Effector memory CD4-positive, alpha-beta T cell (primary cell): Measurements from ENCODE around the gene PEAK3.

Experiments used
- DNase-seq, 3 donors: peaks; one replicate each; pipeline ENCODE4 v3.0.0-alpha.2; 2020
- H3K27ac ChIP-seq: 2 replicates; pipeline ENCODE4 v1.7.0; 2013; ENCODE audit warnings: mild to moderate bottlenecking, low read length, moderate library complexity; ENCODE audit not compliant: insufficient read depth, poor library complexity, severe bottlenecking
- H3K27me3 ChIP-seq: replicated peaks from 2 replicates; pipeline ENCODE4 v1.7.0; 2013; ENCODE audit warnings: mild to moderate bottlenecking, low read length; ENCODE audit not compliant: insufficient read depth, control insufficient read depth, poor library complexity, severe bottlenecking
- H3K36me3 ChIP-seq: 2 replicates; pipeline ENCODE4 v1.7.0; 2013; ENCODE audit warnings: mild to moderate bottlenecking, low read length, moderate library complexity; ENCODE audit not compliant: control insufficient read depth, insufficient read depth
- H3K4me1 ChIP-seq: 2 replicates; pipeline ENCODE4 v1.7.0; 2013; ENCODE audit warnings: low read length, mild to moderate bottlenecking; ENCODE audit not compliant: control insufficient read depth, insufficient read depth, poor library complexity, severe bottlenecking
- H3K4me3 ChIP-seq: 2 replicates; pipeline ENCODE4 v1.7.0; 2013; ENCODE audit warnings: low read length, low read depth, mild to moderate bottlenecking; ENCODE audit not compliant: insufficient read depth, poor library complexity, severe bottlenecking
- H3K9me3 ChIP-seq: 2 replicates; pipeline ENCODE4 v1.7.0; 2013; ENCODE audit warnings: mild to moderate bottlenecking, low read length, moderate library complexity; ENCODE audit not compliant: control insufficient read depth

Gene PEAK3

DNA sequence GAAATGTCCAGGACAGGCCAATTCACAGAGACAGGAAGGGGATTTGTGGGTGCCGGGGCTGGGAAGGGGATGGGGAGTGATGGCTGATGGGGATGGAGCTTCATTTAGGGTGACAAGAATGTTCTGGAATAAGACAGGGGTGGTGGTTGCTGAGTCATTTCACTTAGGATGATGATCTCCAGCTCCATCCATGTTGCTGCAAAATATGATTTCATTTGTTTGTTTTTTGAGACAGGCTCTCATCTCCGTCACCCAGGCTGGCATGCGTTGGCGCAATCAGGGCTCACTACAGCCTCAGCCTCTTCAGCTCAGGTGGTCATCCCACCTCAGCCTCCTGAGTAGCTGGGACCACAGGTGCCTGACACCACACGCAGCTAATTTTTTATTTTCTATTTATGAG is 22.6 kb downstream of the PEAK3 start:
- H3K4me1 ChIP-seq: peaks cover 22% of the 10 kb centered on the region
- H3K9me3 ChIP-seq: no peaks in the 10 kb centered on the region
- H3K27ac ChIP-seq: no peak overlapping the region
- DNase-seq: no peak
- H3K4me3 ChIP-seq: no peak overlapping the region
- H3K36me3 ChIP-seq: no peaks in the 10 kb centered on the region
- H3K27me3 ChIP-seq: no peaks in the 10 kb centered on the region

DNA sequence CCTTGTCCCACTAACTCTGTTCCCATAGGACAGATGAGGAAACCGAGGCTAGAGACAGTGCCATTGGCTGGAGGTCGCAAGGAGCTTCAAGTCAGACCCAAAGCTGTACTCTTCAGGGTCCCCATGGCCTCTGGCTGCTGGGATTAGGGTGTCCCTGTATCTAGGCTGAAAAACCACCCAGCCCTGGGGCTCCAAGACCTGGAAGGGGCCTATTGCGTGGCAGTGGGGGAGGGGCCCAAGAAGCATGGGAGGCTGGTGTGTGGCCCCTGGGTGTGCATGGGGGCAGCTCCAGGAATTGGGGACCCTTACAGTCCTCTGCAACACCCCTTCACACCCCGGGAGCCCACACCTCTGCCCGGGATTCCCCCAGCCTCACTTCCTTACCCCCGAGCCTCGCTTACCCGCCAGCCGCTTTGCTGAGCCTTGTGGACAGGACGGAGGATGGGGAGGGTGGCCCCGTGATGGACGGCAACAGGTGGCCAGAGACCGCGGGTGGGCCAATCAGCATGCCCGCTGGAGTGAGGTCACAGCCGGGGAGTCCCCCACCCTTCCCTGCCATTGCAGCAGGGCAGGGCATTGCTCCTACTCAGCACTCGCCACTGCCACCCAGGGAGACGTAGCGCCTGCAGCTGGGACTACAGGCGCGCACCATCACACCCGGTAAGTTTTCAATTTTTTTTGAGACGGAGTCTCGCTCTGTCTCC is 25.8 kb downstream of the PEAK3 start, which contains the start of gene JSRP1:
Gene JSRP1 (minus strand): TSS at position 436 of the 704 bp plus-strand sequence. CDS start 1,103 bp downstream, outside the sequence.
- no peaks in the 10 kb centered on the region for H3K9me3 ChIP-seq
- H3K4me1 ChIP-seq: peaks cover 47% of the 10 kb centered on the region
- DNase-seq: no peak
- no peak within 1 kb of the TSS for H3K4me3 ChIP-seq
- H3K36me3 ChIP-seq: no peaks in the 10 kb centered on the region
- H3K27ac ChIP-seq: no peak within 1 kb of the TSS
- H3K27me3 ChIP-seq: peaks cover 9% of the 10 kb centered on the region

DNA sequence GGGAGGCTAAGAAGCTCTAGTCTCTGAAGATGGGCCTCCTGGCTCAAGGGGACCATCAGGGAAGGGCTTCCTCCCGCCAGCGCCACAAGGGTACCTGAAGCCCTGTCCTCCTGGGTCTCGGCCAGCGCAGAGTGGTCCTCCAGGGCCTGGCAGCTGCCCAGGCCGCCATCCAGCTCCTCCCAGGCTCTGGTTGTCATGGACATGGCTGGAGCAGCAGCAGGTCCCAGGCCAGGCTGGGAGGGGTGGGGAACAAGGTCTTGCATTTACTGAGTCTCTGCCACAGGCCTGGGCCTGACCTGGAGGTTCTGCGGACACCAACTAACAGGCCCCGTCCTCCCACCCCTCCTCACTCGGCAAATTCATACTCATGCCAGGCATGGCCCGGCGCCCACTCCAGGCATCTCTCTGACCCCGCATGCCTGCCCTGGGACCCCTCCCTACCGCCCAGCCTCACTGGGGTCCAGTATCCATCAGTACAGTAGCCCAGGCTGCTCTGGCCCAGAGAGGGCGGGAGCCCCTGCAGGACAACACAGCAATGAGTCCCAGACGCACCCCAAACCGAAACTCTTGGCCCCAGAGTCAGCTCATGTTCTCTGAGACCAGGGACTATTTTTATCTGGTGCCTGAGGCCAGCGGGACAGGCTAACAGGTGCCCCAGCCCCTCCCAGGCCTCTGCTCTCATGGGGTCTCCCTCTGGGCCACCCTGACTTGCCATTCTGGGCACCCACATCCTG is 26.7 kb downstream of the PEAK3 start:
- H3K4me3 ChIP-seq: no peak overlapping the region
- H3K27me3 ChIP-seq: peaks cover 18% of the 10 kb centered on the region
- no peak overlapping the region for H3K27ac ChIP-seq
- peaks cover 52% of the 10 kb centered on the region for H3K4me1 ChIP-seq
- no peak for DNase-seq
- H3K36me3 ChIP-seq: no peaks in the 10 kb centered on the region
- no peaks in the 10 kb centered on the region for H3K9me3 ChIP-seq

DNA sequence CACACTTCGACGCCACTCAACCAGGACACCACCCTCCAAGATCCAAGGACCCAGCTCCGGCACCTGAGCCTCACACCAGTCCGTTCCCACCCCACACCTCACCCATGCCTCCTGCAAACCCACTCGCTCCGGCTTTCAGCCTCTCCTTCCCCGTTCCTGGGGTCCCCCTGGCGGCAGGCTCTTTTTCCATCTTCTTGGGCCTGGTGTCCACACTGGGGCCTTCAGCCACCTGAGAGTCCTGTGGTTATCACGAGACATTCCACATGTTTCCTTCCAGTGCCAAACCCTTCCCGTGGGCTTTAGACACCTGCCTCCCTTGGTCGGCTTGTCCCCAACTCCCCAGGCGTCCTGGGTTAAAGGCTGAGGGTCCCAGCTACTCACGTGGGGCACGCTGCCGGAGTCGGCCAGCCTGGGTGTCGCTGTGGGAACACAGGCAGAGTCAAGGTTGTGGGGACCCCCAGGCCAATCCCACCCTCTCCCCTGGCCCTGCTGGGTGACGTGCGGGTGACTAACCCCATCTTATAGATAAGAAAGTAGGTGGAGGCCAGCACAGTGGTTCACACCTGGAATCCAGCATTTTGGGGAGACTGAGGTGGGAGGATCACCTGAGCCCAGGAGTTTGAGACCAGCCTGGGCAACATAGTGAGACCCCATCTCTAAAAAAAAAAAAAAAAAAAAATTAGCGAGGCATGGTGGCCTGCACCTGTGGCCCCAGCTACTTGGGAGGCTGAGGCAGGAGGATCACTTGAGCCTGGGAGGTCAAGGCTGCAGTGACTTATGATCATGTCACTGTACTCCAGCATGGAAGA is 27.7 kb downstream of the PEAK3 start:
- H3K4me3 ChIP-seq: no peak overlapping the region
- H3K27me3 ChIP-seq: peaks cover 24% of the 10 kb centered on the region
- H3K36me3 ChIP-seq: no peaks in the 10 kb centered on the region
- H3K27ac ChIP-seq: no peak overlapping the region
- no peaks in the 10 kb centered on the region for H3K9me3 ChIP-seq
- H3K4me1 ChIP-seq: peaks cover 51% of the 10 kb centered on the region
- no peak for DNase-seq

DNA sequence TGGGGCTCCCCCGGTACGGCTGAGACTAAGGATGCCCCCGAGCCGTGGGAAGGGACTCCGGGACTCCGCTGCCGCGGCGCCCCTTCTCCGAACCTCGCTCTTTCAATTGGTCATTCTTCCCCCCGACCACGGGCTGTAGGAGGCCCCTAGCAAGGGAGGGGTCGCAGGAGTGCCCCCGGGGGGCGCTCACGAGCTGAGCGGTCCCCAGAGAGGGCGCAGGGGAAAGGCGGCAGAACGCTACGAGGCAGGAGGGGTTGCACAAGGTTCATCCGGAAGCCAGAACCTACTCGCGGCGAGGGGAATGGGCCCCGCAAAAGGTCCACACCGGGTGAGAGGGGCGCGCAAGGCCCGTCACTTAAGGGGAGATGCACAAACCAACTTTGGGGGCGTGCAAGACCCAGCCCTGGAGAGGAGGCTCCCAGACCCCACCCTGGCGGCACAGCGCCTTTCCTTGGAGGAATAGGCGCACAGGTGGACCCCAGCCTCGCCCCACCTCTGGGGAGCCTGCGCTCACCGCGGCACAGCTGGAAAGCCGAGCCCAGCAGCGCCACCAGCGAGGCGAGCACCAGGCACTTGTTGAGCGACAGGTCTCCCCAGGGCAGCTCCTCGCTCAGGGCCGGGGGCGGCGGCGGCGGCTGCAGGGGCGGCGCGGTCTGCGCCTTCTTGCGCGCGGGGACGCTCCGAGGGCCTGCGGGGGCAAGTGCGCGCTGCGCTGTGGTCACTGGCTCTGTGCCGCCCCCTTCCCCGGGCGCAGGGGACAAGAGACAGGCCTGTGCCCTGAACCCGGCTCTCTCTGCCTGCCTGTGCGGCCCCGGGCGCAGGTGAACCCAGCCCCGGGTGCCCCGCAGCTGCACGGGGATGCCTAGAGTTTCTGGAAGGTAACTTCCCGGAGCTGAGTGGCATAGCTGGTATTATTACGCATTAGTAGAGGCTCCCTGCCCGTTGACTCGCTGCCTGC is 28.6 kb downstream of the PEAK3 start:
- no peaks in the 10 kb centered on the region for H3K9me3 ChIP-seq
- no peak overlapping the region for H3K27ac ChIP-seq
- peaks cover 46% of the 10 kb centered on the region for H3K4me1 ChIP-seq
- peaks cover 4% of the 10 kb centered on the region for H3K36me3 ChIP-seq
- DNase-seq: no peak
- peaks cover 24% of the 10 kb centered on the region for H3K27me3 ChIP-seq
- peak overlapping the region; percentile 53 for H3K4me3 ChIP-seq

DNA sequence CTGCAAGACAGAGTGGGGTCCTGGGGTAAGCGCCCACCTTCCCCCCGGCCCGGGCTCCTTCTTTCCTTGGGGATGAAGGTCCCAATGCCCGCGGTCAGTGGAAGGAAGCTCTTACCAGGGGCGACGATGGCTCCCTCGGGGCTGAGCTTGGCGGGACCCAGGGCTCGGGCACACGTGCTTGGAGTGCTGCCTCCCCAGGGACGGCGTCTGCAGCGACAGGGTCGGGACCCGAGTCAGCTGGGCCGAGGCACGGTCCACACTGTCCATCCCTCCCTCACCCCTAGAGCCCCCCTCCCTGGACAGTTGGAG is 29.2 kb downstream of the PEAK3 start:
- no peak for DNase-seq
- no peaks in the 10 kb centered on the region for H3K9me3 ChIP-seq
- peak overlapping the region; percentile 53 for H3K4me3 ChIP-seq
- peaks cover 43% of the 10 kb centered on the region for H3K4me1 ChIP-seq
- peaks cover 11% of the 10 kb centered on the region for H3K36me3 ChIP-seq
- H3K27ac ChIP-seq: no peak overlapping the region
- peaks cover 24% of the 10 kb centered on the region for H3K27me3 ChIP-seq

DNA sequence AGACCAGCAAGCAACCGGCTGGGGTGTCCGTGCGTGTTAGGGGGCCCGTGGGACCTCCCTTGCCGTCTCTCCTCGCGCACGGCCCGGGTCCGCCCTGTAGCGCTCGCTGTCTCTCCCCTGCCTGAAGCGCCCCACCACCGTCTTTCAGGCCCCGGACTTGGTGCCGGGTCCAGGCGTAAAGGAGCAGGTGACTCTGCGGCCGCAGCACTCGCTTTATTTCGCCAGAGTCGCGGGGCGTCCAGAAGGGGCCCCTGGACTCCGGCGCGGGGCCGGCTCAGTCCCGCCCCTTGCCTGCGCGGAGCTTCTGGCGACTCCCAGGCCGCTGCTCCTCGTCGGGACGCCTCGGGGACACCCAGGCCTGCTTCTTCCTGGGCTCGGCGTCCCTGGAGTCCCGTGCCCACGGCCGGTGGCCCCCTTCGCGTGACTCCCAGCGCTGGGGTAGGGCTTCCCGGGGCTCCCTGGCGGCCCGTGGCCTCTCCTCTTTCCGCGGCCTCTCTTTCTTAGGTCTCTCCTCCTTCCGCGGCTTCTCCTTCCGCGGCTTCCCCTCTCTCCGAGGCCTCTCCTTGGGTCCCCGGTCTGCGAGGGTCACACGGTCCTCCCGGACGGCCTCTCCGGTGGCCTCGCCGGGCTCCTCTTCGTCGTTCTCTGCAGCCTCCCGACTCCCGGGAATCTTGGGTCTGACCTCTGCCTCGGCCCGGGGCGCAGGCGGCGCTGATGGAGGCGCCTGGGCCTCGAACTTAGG is 29.7 kb downstream of the PEAK3 start:
- no peak for DNase-seq
- H3K27ac ChIP-seq: no peak overlapping the region
- peaks cover 39% of the 10 kb centered on the region for H3K4me1 ChIP-seq
- peaks cover 24% of the 10 kb centered on the region for H3K27me3 ChIP-seq
- no peaks in the 10 kb centered on the region for H3K9me3 ChIP-seq
- H3K4me3 ChIP-seq: peak overlapping the region; percentile 53
- H3K36me3 ChIP-seq: peaks cover 16% of the 10 kb centered on the region

DNA sequence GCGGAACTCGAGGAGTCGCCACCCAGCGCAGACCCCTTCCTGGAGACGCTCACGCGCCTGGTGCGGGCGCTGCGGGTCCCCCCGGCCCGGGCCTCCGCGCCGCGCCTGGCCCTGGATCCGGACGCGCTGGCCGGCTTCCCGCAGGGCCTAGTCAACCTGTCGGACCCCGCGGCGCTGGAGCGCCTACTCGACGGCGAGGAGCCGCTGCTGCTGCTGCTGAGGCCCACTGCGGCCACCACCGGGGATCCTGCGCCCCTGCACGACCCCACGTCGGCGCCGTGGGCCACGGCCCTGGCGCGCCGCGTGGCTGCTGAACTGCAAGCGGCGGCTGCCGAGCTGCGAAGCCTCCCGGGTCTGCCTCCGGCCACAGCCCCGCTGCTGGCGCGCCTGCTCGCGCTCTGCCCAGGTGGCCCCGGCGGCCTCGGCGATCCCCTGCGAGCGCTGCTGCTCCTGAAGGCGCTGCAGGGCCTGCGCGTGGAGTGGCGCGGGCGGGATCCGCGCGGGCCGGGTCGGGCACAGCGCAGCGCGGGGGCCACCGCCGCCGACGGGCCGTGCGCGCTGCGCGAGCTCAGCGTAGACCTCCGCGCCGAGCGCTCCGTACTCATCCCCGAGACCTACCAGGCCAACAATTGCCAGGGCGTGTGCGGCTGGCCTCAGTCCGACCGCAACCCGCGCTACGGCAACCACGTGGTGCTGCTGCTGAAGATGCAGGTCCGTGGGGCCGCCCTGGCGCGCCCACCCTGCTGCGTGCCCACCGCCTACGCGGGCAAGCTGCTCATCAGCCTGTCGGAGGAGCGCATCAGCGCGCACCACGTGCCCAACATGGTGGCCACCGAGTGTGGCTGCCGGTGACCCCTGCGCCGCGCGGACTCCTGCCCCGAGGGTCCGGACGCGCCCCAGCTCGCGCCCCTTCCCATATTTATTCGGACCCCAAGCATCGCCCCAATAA is 30.6 kb downstream of the PEAK3 start:
- H3K4me3 ChIP-seq: peak overlapping the region; percentile 53
- peaks cover 24% of the 10 kb centered on the region for H3K27me3 ChIP-seq
- H3K9me3 ChIP-seq: no peaks in the 10 kb centered on the region
- peaks cover 24% of the 10 kb centered on the region for H3K36me3 ChIP-seq
- peaks cover 37% of the 10 kb centered on the region for H3K4me1 ChIP-seq
- H3K27ac ChIP-seq: no peak overlapping the region
- DNase-seq: no peak
